ENCODE data around the gene EGF.
"Not testable (repeated sequence)": the region's sequence is repeated elsewhere in the genome, so short reads cannot be mapped to it uniquely, and the experiment has no call there.

The EGF gene

DNA sequence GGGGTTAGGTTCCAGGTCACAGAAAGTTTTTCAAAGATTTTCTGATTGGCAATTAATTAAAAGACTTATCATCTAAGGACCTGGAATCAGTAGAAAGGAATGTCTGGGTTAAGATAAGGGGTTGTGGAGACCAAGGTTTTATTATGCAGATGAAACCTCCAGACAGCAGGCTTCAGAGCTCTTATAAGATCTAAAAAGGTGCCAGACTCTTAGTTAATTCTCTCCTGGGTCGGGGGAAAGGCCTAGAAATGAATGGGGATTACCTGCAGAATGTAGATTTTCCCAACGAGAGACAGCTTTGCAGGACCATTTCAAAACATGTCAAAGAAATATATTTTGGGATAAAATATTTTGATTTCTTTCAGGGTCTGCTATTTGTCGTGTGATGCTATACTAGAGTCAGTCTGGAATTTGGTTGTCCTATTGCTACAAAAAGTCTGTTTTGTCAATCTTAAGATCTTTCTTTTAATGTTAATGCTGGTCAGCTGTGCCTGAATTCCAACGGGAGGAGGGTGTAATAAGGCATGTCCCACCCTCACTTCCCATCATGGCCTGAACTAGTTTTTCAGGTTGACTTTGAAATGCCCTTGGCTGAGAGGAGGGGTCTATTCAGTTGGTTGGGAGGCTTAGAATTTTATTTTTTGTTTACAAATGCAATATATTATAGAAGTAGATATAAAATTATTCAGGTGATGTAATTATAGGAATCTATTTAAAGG is 15.8 kb downstream of the EGF start:
- no peak overlapping the region for H2AFZ ChIP-seq (ENCODE audit: low read depth, low read length)
- H3K4me3 ChIP-seq (ENCODE audit: low read length) = no peak overlapping the region
- H3K27me3 ChIP-seq (ENCODE audit: insufficient read depth, low read length) = no peaks in the 10 kb centered on the region
- no peaks in the 10 kb centered on the region for H3K9me3 ChIP-seq (ENCODE audit: low read length)
- peaks cover 8% of the 10 kb centered on the region for H3K4me1 ChIP-seq (ENCODE audit: insufficient read depth, low read length)
- no peaks in the 10 kb centered on the region for H3K36me3 ChIP-seq (ENCODE audit: insufficient read depth, low read length)

GRCh38 chr4:109930464-109930863 is 17.8 kb downstream of the EGF start:
- Histone ChIP-seq H2AFZ (ENCODE audit: low read depth, low read length) (no peak overlapping the region), H3K4me1 (ENCODE audit: insufficient read depth, low read length) (peaks cover 8% of the 10 kb centered on the region), H3K36me3 (ENCODE audit: insufficient read depth, low read length) (no peaks in the 10 kb centered on the region), H3K27me3 (ENCODE audit: insufficient read depth, low read length) (no peaks in the 10 kb centered on the region), H3K4me3 (ENCODE audit: low read length) (no peak overlapping the region), H3K9me3 (ENCODE audit: low read length) (no peaks in the 10 kb centered on the region)

DNA sequence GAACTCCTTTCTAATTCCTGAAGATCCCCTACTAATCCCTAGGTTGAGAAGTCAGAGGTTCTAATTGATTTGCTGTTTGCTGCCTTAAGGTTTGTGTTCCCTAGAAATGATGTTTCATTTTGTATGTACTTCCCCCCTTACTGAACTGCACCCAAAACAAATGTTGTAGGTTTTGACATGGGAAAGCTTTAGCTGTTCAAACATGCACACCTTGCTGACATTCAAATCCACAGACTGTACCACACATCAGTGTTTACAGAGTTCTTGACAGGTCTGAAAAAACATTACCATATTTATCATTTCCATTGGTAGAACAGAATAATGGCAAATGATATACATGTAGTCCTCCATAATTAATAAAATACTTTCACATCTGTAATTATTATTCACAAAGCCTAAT is 18.2 kb downstream of the EGF start:
- no peaks in the 10 kb centered on the region for H3K27me3 ChIP-seq (ENCODE audit: insufficient read depth, low read length)
- no peaks in the 10 kb centered on the region for H3K9me3 ChIP-seq (ENCODE audit: low read length)
- H3K4me1 ChIP-seq (ENCODE audit: insufficient read depth, low read length) = peaks cover 8% of the 10 kb centered on the region
- no peak overlapping the region for H3K4me3 ChIP-seq (ENCODE audit: low read length)
- H2AFZ ChIP-seq (ENCODE audit: low read depth, low read length) = no peak overlapping the region
- H3K36me3 ChIP-seq (ENCODE audit: insufficient read depth, low read length) = no peaks in the 10 kb centered on the region

GRCh38 chr4:109931318-109931717 is 18.6 kb downstream of the EGF start:
- Histone ChIP-seq H3K36me3 (ENCODE audit: insufficient read depth, low read length) (no peaks in the 10 kb centered on the region), H2AFZ (ENCODE audit: low read depth, low read length) (no peak overlapping the region), H3K4me3 (ENCODE audit: low read length) (no peak overlapping the region), H3K9me3 (ENCODE audit: low read length) (no peaks in the 10 kb centered on the region), H3K4me1 (ENCODE audit: insufficient read depth, low read length) (peaks cover 8% of the 10 kb centered on the region), H3K27me3 (ENCODE audit: insufficient read depth, low read length) (no peaks in the 10 kb centered on the region)

- not testable (repeated sequence) for H3K4me1 ChIP-seq (ENCODE audit: insufficient read depth, low read length); H3K36me3 ChIP-seq (ENCODE audit: insufficient read depth, low read length); H3K4me3 ChIP-seq (ENCODE audit: low read length); H2AFZ ChIP-seq (ENCODE audit: low read depth, low read length); H3K9me3 ChIP-seq (ENCODE audit: low read length); H3K27me3 ChIP-seq (ENCODE audit: insufficient read depth, low read length)
Measured at GRCh38 chr4:109937352-109937751, 24.7 kb downstream of the EGF start.

- H3K27me3 ChIP-seq (ENCODE audit: insufficient read depth, low read length) = no peaks in the 10 kb centered on the region
- no peaks in the 10 kb centered on the region for H3K36me3 ChIP-seq (ENCODE audit: insufficient read depth, low read length)
- H3K4me3 ChIP-seq (ENCODE audit: low read length) = no peak overlapping the region
- H3K9me3 ChIP-seq (ENCODE audit: low read length) = no peaks in the 10 kb centered on the region
- no peak overlapping the region for H2AFZ ChIP-seq (ENCODE audit: low read depth, low read length)
- no peaks in the 10 kb centered on the region for H3K4me1 ChIP-seq (ENCODE audit: insufficient read depth, low read length)
Measured at GRCh38 chr4:109939190-109939589, 26.5 kb downstream of the EGF start.

GRCh38 chr4:109942292-109942926 is 29.7 kb downstream of the EGF start:
- no peaks in the 10 kb centered on the region for H3K36me3 ChIP-seq (ENCODE audit: insufficient read depth, low read length)
- no peak overlapping the region for H2AFZ ChIP-seq (ENCODE audit: low read depth, low read length)
- H3K4me3 ChIP-seq (ENCODE audit: low read length) = no peak overlapping the region

DNA sequence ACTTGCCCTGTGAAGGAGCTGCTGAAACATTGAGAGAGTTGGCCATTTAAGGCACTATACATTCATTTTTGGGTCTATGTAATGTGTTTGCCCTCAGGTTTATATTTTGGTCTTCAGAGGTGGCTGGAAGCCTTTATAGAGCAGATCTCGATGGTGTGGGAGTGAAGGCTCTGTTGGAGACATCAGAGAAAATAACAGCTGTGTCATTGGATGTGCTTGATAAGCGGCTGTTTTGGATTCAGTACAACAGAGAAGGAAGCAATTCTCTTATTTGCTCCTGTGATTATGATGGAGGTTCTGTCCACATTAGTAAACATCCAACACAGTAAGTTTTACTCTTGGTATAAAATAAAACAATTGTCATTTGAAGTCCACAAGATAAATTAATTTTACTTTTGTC is 31.1 kb downstream of the EGF start:
- Histone ChIP-seq H3K4me3 (ENCODE audit: low read length) (no peak overlapping the region), H2AFZ (ENCODE audit: low read depth, low read length) (no peak overlapping the region), H3K4me1 (ENCODE audit: insufficient read depth, low read length) (no peaks in the 10 kb centered on the region), H3K27me3 (ENCODE audit: insufficient read depth, low read length) (no peaks in the 10 kb centered on the region), H3K9me3 (ENCODE audit: low read length) (no peaks in the 10 kb centered on the region), H3K36me3 (ENCODE audit: insufficient read depth, low read length) (no peaks in the 10 kb centered on the region)

More at GRCh38 chr4:109942292-109942926, 29.7 kb downstream of the EGF start:
- Histone ChIP-seq H3K4me1 (ENCODE audit: insufficient read depth, low read length) (no peaks in the 10 kb centered on the region), H3K27me3 (ENCODE audit: insufficient read depth, low read length) (no peaks in the 10 kb centered on the region), H3K9me3 (ENCODE audit: low read length) (no peaks in the 10 kb centered on the region)

DNA sequence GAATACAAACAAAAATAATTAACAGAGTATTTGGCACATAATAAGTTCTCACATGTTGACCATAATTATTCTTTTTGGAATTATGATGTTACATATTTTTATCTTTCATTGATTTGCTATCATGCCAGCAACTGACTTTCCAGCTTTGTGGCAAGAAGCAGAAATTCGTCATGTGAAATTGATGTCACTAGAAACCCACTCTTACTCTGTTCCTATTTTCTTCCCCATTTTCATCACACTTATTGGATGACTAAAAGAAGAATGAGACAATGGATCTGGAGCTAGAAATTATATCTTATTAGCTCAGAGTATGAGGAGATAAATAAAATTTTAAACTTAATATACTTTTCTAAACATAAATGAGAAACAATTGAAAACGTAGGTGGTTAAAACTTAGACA is 31.9 kb downstream of the EGF start:
- H3K36me3 ChIP-seq (ENCODE audit: insufficient read depth, low read length) = no peaks in the 10 kb centered on the region
- H3K27me3 ChIP-seq (ENCODE audit: insufficient read depth, low read length) = no peaks in the 10 kb centered on the region
- no peak overlapping the region for H2AFZ ChIP-seq (ENCODE audit: low read depth, low read length)
- H3K4me3 ChIP-seq (ENCODE audit: low read length) = no peak overlapping the region
- no peaks in the 10 kb centered on the region for H3K9me3 ChIP-seq (ENCODE audit: low read length)
- H3K4me1 ChIP-seq (ENCODE audit: insufficient read depth, low read length) = no peaks in the 10 kb centered on the region

- no peaks in the 10 kb centered on the region for H3K4me1 ChIP-seq (ENCODE audit: insufficient read depth, low read length)
- H3K4me3 ChIP-seq (ENCODE audit: low read length) = no peak overlapping the region
- H3K27me3 ChIP-seq (ENCODE audit: insufficient read depth, low read length) = no peaks in the 10 kb centered on the region
- no peaks in the 10 kb centered on the region for H3K36me3 ChIP-seq (ENCODE audit: insufficient read depth, low read length)
- no peaks in the 10 kb centered on the region for H3K9me3 ChIP-seq (ENCODE audit: low read length)
- H2AFZ ChIP-seq (ENCODE audit: low read depth, low read length) = no peak overlapping the region
Measured at GRCh38 chr4:109945056-109945455, 32.4 kb downstream of the EGF start.

DNA sequence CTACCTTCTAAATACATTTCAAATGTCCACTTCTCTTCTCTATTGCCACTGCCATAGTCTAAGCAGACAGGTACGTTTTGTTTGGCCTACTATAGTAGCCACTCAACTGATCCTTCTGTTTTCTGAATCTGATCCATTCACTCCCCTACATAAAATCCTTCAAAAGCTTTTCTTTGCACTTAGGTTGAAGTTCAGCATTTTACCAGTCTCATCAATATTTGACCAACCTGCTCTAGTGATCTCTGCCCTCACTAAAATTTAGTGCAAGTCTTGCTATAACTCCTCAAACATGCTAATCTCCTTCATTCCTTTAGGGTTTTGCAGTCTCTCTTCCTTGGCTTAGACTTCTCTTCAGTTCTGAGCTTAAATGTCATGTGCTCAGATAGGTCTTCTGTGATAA is 33.4 kb downstream of the EGF start:
- Histone ChIP-seq H3K4me3 (ENCODE audit: low read length) (no peak overlapping the region), H3K4me1 (ENCODE audit: insufficient read depth, low read length) (no peaks in the 10 kb centered on the region), H3K36me3 (ENCODE audit: insufficient read depth, low read length) (no peaks in the 10 kb centered on the region), H2AFZ (ENCODE audit: low read depth, low read length) (no peak overlapping the region), H3K27me3 (ENCODE audit: insufficient read depth, low read length) (no peaks in the 10 kb centered on the region), H3K9me3 (ENCODE audit: low read length) (no peaks in the 10 kb centered on the region)

GRCh38 chr4:109947457-109947856 is 34.8 kb downstream of the EGF start:
- Histone ChIP-seq H3K4me1 (ENCODE audit: insufficient read depth, low read length) (no peaks in the 10 kb centered on the region), H3K9me3 (ENCODE audit: low read length) (no peaks in the 10 kb centered on the region), H2AFZ (ENCODE audit: low read depth, low read length) (no peak overlapping the region), H3K36me3 (ENCODE audit: insufficient read depth, low read length) (no peaks in the 10 kb centered on the region), H3K27me3 (ENCODE audit: insufficient read depth, low read length) (no peaks in the 10 kb centered on the region), H3K4me3 (ENCODE audit: low read length) (no peak overlapping the region)

GRCh38 chr4:109947918-109948317 is 35.2 kb downstream of the EGF start:
- H3K27me3 ChIP-seq (ENCODE audit: insufficient read depth, low read length) = no peaks in the 10 kb centered on the region

More at GRCh38 chr4:109947918-109948317, 35.2 kb downstream of the EGF start:
- no peak overlapping the region for H3K4me3 ChIP-seq (ENCODE audit: low read length)
- H3K4me1 ChIP-seq (ENCODE audit: insufficient read depth, low read length) = no peaks in the 10 kb centered on the region
- no peaks in the 10 kb centered on the region for H3K36me3 ChIP-seq (ENCODE audit: insufficient read depth, low read length)
- H2AFZ ChIP-seq (ENCODE audit: low read depth, low read length) = no peak overlapping the region
- no peaks in the 10 kb centered on the region for H3K9me3 ChIP-seq (ENCODE audit: low read length)
